ENCODE data around the gene ALDOB.

The ALDOB gene

DNA sequence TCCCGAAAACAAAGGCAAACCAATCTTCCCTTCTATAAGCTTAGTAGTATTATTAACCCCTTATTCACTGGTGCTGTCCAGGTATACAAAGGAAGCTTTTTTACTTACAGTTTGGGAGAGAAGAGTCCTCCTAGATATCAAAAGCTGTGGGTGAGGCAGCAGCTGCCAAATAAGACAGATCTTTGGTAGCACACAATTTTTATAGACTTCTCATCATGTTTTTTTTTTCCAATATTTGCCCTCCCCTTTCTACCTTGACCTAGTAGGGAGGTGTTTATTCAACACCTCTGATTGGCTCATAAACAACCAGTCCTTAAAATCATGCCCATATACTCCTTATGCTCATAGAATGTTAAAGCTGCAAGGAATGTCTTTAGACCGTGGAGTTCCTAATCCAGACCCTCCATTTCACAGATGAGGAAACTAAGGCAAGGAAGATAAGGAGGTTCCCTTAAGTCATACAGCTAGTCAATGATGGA is at the start of gene ALDOB:
TSS of gene ALDOB (minus strand) at position 174 of the 479 bp plus-strand sequence. CDS start 4,887 bp downstream, outside the sequence.
- DNase-seq: no peak

DNA sequence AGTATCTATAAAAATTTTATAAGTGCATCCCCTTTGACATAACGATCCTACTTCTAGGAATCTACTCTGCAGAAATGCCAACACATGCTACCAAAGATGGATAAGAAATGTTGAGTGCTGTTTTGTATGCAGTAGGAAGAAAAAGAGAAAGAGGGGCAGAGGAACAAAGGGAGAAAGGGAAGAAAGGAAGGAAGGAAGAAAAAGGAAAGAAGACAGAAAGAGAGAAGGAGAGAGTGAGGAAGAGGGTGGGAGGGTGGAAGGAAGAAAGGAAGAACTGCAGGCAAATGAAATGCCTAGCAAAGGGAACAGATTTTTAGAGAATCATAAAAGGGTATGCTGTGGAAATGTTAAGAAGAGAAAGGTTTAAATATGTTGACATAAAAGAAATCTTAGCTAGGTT is 48.5 kb upstream of the ALDOB start:
- no peak for DNase-seq

DNA sequence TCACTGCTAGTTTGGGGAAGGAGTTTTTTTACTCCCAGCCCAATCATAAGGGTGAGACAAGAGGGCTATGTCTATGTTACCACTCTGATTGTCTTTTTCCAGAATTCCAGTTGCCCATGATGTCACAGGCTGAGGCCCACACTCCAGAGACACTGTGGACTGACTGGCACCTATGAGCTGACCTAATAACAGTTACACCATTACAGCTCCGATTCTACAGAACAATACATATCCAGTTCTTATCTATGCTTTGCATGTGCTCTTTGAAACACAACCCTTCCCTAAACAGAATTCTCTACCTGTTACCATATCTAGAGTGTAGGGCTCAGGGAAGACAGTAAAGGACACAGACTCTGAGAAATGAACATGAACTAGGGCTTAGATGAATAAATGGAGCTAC is 45.7 kb upstream of the ALDOB start:
- no peak for DNase-seq

- DNase-seq: no peak
Measured at GRCh38 chr9:101480386-101480785, 44.8 kb upstream of the ALDOB start.

DNA sequence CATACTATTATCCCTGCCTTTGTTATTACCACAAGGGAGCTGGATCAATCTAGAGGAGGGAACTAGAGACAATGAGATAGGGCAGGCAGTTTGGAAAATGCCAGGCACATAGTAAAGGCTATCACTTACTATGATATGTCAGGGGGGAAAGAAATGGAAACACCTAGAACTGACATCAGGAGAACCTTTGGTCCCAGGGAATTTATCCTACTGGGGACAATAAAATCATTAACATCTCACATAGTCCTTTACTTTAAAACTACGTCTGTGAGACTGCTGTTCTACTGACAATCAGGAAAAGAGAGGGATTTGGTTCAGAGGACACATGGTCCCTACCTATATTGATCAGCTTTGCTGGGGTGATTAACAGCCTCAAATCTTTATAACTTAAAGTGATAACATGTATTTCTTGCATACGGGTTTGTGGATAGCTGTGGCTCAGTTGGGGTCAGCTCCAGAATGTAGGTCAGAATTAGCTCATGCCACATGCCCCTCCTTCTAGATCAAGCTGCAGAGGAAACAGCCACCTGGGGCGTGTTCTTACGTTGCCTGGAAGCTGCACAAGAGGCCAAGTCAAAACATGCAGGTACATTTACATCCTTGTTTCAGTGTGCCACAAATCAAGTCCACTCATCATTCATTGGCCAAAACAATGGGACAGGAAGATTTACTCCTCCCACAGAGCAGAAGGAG is 43.9 kb upstream of the ALDOB start:
- no peak for DNase-seq

- DNase-seq: no peak
Measured at GRCh38 chr9:101478906-101479305, 43.3 kb upstream of the ALDOB start.

DNA sequence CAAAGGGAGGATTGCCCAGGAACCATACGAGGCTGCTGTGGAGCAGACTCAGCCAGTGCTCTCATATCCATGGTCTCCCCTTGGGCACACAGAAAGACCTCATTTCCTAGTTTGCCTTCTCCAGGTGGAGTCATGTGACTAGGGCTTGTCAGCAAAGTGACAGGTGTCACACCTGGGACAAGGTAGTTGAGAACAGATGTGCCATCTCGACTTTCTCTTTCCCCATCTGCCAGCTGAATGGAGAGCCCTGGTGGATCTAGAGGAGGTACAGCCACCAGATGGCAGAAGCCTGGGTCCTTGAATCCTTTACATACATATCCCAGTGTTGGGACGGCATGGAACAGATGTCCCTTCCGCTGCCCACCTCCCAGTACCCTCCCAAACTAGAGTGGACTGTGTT is 42.9 kb upstream of the ALDOB start:
- DNase-seq: no peak

DNA sequence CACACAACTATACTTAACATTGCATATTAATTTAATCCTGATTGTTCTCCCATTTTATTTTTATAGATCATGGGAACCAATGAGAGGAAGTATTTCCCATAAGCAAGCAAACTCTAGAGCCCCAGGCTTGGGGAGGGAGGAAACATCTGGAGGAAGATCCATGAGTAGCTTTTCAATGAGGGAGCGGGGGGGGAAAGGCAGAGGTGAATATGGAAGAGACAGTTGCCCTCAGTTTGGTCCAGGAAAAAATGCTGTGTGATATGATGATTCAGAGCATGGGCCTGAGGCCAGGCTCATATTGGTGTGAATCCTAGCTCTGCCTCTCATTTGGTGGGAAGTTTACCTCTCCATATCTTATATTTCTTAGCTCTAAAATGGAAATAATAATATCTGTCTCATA is 42.2 kb upstream of the ALDOB start:
- DNase-seq: peak; percentile 63

DNA sequence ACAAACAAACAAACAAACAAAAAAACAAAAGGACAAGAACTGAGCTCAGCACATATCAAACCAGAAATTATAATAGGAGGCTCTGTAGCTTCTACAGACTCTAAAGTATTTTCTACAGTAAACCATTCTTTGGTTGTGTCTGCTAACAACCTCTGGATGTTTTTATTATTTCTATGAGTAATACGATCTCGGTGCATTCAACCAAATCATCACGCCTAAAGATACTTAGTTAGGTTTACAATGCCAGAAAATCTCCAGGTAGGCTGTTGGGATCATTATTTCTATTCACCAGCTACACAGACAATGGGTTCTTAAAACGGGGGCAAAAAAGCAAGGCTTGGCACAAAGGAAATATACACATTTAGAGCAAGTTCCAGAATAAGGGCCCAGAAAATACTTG is 41.6 kb upstream of the ALDOB start:
- no peak for DNase-seq

DNA sequence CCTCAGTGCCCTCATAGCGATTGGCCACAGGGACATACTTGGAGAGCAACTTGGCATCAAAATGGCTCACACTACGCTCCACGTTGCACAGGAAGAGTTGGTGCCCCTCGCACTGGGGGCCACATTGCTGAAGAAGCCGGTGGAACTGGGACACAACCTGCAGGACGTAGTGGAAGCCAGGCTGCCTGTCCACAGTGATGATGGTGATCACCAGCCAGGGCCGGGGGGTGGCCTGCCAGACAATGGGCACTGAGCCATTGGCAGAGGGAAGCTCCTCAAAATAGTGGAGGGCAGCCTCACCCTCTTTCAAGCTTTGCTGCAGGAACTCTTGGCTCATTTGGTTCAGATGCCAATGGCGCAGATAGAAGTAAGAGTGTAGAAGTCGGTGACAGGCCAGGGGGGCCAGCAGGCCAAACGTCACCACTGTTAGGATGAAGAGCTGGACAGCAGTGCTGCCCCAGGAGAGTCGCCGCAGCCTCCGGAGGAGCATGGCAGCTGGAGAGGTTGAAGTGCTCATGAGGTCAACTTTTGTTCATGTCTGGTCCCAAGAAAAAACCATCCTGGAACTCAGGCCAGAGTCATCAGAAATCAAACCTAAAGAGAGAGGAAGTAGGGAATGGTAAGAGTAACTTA is 41.1 kb upstream of the ALDOB start:
- no peak for DNase-seq

- no peak for DNase-seq
Measured at GRCh38 chr9:101472891-101473290, 37.3 kb upstream of the ALDOB start.

DNA sequence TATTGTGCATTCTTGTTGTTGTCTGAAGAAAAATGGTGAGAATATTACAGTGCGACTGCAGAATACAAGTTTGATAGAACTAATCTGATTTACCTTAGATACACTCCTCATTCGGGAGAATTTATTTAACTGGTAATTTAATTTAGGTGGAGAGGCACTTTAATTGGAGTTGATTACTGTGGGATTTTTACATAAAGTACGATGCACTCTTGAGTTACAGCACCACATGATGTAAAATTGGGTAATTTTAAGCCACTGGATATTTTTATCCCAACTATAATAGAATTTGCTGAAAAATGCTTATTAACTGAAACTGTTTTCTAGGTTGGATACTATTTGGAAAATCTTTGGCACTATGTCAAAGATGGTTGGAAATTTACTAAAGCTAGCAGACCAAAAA is 35.4 kb upstream of the ALDOB start:
- no peak for DNase-seq

- DNase-seq: no peak
Measured at GRCh38 chr9:101470021-101470420, 34.4 kb upstream of the ALDOB start.

DNA sequence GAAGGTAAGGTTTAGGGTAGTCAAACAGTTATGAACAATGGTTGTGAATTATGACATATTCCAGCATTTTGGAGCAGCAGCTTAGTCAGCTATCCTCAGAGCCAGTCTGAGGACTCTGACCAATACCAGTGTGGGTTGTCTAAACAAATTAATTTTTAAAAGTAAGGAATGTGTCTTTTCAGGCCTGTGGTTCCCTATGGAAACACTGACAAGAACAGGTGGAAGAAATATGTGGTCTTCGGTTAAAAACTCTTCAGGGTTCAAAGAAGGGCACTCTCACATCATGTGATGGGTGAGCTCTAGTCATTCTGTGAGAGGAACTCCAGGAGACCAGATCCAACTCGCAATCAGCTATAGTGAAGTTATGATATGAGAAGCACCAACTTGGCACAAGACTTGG is 33.5 kb upstream of the ALDOB start:
- no peak for DNase-seq

GRCh38 chr9:101468116-101468515 is 32.5 kb upstream of the ALDOB start:
- DNase-seq: no peak

GRCh38 chr9:101467690-101468089 is 32.1 kb upstream of the ALDOB start:
- DNase-seq: no peak

DNA sequence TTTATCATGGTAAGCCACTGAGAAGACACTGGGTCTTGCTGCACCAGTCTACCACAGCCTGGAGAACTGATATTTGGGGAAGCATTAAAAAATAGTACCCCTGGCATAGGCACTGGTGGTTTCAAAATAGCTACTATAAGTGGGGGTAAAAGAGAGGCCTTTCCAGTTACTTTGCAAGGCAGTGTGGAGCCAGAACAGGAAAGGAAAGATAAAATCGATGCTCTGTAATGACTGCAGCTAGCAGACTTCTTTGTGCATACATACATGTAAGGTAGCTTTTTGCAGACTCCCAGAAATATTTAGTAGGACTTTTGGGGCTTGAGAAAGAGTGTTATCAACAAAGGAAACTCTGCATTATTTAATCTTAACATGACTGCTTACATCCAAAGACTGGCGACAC is 31.3 kb upstream of the ALDOB start:
- no peak for DNase-seq

- peak; percentile 78 for DNase-seq
Measured at GRCh38 chr9:101465326-101465915, 29.8 kb upstream of the ALDOB start.

- DNase-seq: peak; percentile 77
Measured at GRCh38 chr9:101463397-101463796, 27.8 kb upstream of the ALDOB start.

DNA sequence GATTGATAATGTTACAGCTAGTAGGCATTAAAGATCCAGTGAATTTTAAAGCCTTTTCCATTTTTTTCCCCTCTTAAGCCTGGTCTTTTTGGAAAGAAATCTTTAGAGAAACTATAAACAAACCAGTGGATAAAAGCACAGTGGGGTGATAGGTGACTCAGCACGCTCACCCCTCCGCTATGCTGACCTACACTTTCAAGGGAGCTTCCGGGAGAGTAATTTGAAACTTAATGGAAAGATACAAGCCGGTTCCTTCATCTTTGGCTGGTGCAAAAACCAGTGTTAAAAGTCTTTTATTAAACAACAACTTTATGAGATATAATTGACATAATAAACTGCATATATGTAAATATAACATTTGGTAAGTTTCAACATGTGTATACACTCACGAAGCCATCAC is 27.0 kb upstream of the ALDOB start:
- DNase-seq: peak; percentile 50

GRCh38 chr9:101460965-101461364 is 25.4 kb upstream of the ALDOB start:
- no peak for DNase-seq

GRCh38 chr9:101458963-101459631 is 23.5 kb upstream of the ALDOB start:
- peak; percentile 80 for DNase-seq

DNA sequence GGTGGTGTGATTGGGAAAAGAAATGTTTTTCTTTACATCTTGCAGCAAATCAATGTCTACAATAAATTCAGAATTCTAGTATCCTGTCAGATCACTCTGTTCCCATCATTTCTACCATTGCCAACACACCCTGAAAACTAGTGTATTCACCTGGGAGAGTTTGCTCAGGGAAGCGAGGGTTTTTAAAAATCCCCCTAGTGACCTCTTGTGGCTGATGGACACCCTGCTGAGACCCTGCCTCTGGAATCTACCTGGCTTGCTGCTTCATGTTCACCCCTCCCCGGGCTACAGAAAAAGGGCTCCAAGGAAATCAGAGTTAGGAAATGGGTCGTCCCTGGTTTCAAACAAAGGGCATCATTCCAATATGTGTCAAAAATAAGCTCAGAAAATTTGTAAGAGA is 21.4 kb upstream of the ALDOB start:
- DNase-seq: no peak
